ENCODE results near the gene TNFRSF8. TPM values are rescaled to one million over a fixed set of nuclear protein-coding genes. Genes with fewer than 3 reads are reported as not detected.
A peak's percentile ranks its signal among the peaks of the same experiment; 100 is the strongest.
"Not testable (repeated sequence)": the region's sequence is repeated elsewhere in the genome, so short reads cannot be mapped to it uniquely, and the experiment has no call there.

TNFRSF8 gene
- total RNA-seq, 1 donor from 2014 or later = not detected

DNA sequence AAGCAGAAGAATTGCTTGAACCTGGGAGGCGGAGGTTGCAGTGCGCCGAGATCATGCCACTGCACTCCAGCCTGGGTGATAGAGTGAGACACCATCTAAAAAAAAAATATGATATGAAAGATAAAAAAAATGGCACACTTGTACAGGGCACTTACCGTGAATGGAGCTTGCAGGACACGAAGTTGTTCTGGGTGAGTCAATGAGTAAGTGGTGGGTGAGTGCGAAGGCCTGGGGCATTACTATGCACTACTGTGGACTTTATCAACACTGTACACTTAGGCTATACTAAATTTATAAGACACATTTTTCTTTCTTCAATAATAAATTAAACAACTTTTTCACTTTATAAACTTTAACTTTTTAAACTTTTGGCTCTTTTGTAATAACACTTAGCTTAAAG, 37.0 kb downstream of the TNFRSF8 start:
- DNase-seq (ENCODE audit: low read depth) = peak; percentile 12
- FAIRE-seq = no peak
- H3K4me3 ChIP-seq (ENCODE audit: low read depth, low read length) = no peak overlapping the region
- H3K36me3 ChIP-seq (ENCODE audit: control insufficient read depth, insufficient read depth, low read length) = no peaks in the 10 kb centered on the region
- no peak for TF ChIP-seq CTCF (IDR thresholded peaks at IDR 0.05; ENCODE audit: insufficient read depth, low read length, severe bottlenecking)
- H3K27me3 ChIP-seq (ENCODE audit: control insufficient read depth, insufficient read depth, low read length) = no peaks in the 10 kb centered on the region

DNA sequence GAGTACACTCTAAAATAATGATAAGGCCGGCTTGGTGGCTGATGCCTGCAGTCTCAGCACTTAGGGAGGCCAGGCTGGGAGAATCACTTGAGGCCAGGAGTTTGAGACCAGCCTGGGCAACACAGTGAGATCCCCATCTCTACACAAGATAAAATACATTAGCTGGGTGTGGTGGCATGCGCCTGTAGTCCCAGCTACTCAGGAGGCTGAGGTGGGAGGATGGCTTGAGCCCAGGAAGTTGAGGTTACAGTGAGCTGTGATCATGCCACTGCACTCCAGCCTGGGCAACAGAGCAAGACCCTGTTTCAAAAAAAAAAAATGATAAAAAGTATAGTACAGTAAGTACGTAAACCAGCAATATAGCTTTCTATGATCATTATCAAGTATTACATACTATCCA, 38.0 kb downstream of the TNFRSF8 start:
- not testable (repeated sequence) for FAIRE-seq; H3K36me3 ChIP-seq (ENCODE audit: control insufficient read depth, insufficient read depth, low read length); H3K27me3 ChIP-seq (ENCODE audit: control insufficient read depth, insufficient read depth, low read length); H3K4me3 ChIP-seq (ENCODE audit: low read depth, low read length); DNase-seq (ENCODE audit: low read depth)

- DNase-seq (ENCODE audit: low read depth) = no peak
- TF ChIP-seq CTCF (IDR thresholded peaks at IDR 0.05; ENCODE audit: insufficient read depth, low read length, severe bottlenecking) = no peak
- Histone ChIP-seq H3K4me3 (ENCODE audit: low read depth, low read length) (no peak overlapping the region), H3K27me3 (ENCODE audit: control insufficient read depth, insufficient read depth, low read length) (peaks cover 2% of the 10 kb centered on the region), H3K36me3 (ENCODE audit: control insufficient read depth, insufficient read depth, low read length) (no peaks in the 10 kb centered on the region)
- FAIRE-seq = no peak
Measured at GRCh38 chr1:12102066-12102465, 39.0 kb downstream of the TNFRSF8 start.

DNA sequence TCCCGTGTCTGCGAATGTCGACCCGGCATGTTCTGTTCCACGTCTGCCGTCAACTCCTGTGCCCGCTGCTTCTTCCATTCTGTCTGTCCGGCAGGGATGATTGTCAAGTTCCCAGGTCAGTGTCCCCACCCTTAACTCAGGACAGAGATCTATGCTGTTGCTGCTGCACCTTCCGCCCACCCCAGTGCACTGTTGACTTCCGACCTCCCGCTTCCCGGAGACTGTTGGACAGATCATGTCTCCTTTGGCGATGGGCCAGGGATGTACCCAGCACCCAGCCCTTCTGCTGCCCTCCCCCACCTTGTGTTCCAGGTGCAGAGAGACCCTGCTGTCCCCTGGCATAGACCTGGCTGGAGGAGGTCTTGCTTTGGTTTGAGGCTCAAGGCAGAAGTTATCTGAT, 41.3 kb downstream of the TNFRSF8 start:
- Histone ChIP-seq H3K36me3 (ENCODE audit: control insufficient read depth, insufficient read depth, low read length) (no peaks in the 10 kb centered on the region), H3K27me3 (ENCODE audit: control insufficient read depth, insufficient read depth, low read length) (peaks cover 2% of the 10 kb centered on the region), H3K4me3 (ENCODE audit: low read depth, low read length) (no peak overlapping the region)
- FAIRE-seq (no peak), DNase-seq (ENCODE audit: low read depth) (no peak)
- TF ChIP-seq CTCF (IDR thresholded peaks at IDR 0.05; ENCODE audit: insufficient read depth, low read length, severe bottlenecking) = no peak

GRCh38 chr1:12106153-12106552, 43.0 kb downstream of the TNFRSF8 start:
- no peak for FAIRE-seq
- H3K4me3 ChIP-seq (ENCODE audit: low read depth, low read length) = no peak overlapping the region
- TF ChIP-seq CTCF (IDR thresholded peaks at IDR 0.05; ENCODE audit: insufficient read depth, low read length, severe bottlenecking) = no peak

DNA sequence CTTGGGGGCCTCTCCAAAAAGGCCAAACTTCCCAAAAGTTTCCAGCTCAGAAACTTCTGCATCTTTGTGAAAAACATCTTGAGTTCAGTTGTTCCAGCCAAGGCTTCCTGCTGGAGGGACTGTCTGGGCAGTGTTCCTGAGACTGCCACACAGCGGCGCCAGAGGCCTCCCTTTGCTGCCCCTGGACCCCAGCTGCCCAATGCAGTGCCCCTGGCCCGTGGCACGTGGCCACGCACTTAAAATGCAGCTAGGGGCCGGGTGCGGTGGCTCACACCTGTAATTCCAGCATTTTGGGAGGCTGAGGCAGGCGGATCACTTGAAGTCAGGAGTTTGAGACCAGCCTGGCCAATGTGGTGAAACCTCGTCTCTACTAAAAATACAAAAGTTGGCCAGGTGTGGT, 43.8 kb downstream of the TNFRSF8 start:
- not testable (repeated sequence) for FAIRE-seq; H3K27me3 ChIP-seq (ENCODE audit: control insufficient read depth, insufficient read depth, low read length); H3K4me3 ChIP-seq (ENCODE audit: low read depth, low read length); H3K36me3 ChIP-seq (ENCODE audit: control insufficient read depth, insufficient read depth, low read length); DNase-seq (ENCODE audit: low read depth)
- TF ChIP-seq CTCF (IDR thresholded peaks at IDR 0.05; ENCODE audit: insufficient read depth, low read length, severe bottlenecking) = peak; percentile 21

More at GRCh38 chr1:12106153-12106552, 43.0 kb downstream of the TNFRSF8 start:
- no peak for DNase-seq (ENCODE audit: low read depth)
- Histone ChIP-seq H3K36me3 (ENCODE audit: control insufficient read depth, insufficient read depth, low read length) (no peaks in the 10 kb centered on the region), H3K27me3 (ENCODE audit: control insufficient read depth, insufficient read depth, low read length) (peaks cover 2% of the 10 kb centered on the region)
